ENCODE data around the gene SWAP70.

DNA sequence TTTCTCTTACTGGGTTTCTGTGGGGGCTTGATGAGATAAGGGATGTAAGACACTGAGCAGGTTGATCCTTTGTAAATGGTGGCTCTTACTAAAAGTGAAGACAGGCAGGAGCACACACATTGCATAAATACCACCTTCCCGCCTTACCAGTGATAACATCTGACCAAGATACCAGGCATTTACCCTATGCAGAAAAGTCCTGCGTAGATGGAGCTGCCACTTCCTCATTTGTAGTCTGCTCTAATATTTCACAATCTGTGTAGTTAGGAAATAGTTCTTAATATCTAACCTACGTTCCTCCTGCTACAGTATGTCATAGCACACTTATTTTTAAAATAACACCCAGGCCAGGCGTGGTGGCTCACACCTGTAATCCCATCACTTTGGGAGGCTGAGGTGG lies 23.9 kb upstream of the SWAP70 start:
- TF ChIP-seq, protein P1, sequence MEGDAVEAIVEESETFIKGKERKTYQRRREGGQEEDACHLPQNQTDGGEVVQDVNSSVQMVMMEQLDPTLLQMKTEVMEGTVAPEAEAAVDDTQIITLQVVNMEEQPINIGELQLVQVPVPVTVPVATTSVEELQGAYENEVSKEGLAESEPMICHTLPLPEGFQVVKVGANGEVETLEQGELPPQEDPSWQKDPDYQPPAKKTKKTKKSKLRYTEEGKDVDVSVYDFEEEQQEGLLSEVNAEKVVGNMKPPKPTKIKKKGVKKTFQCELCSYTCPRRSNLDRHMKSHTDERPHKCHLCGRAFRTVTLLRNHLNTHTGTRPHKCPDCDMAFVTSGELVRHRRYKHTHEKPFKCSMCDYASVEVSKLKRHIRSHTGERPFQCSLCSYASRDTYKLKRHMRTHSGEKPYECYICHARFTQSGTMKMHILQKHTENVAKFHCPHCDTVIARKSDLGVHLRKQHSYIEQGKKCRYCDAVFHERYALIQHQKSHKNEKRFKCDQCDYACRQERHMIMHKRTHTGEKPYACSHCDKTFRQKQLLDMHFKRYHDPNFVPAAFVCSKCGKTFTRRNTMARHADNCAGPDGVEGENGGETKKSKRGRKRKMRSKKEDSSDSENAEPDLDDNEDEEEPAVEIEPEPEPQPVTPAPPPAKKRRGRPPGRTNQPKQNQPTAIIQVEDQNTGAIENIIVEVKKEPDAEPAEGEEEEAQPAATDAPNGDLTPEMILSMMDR (IDR thresholded peaks at IDR 0.05; ENCODE audit: insufficient read depth, low read depth, low read length): no peak
- no peak for TF ChIP-seq EZH2 (IDR thresholded peaks at IDR 0.05; ENCODE audit: insufficient read depth, low read length)

All from astrocyte (in vitro differentiated cells and primary cell).